Thoracic aorta (tissue), 2 donors: ENCODE data around the gene MRPS34. TPM values are rescaled to one million over a fixed set of nuclear protein-coding genes. Genes with fewer than 3 reads are reported as not detected.

Experiments
- ATAC-seq: fragments of 150-250 bp; one replicate; pipeline ENCODE4 v1.8.0; 2017; ENCODE audit warnings: low read depth; ENCODE audit not compliant: insufficient number of reproducible peaks, low FRiP score
- DNase-seq: peaks from one replicate; pipeline ENCODE4 v3.0.0-alpha.2; 2020; ENCODE audit warnings: low spot score
- H3K27ac ChIP-seq, 2 donors: fragments of 200-600 bp; sonication (generic); 1 replicate in 1 of 2; 2 replicates in 1 of 2; pipeline ENCODE4 v1.5.1; 2016; ENCODE audit warnings: mild to moderate bottlenecking in 2 of 2, moderate library complexity in 2 of 2
- H3K27me3 ChIP-seq: fragments of 200-600 bp; sonication (generic); replicated peaks from 2 replicates; pipeline ENCODE4 v1.6.0; 2016; ENCODE audit warnings: mild to moderate bottlenecking; ENCODE audit not compliant: insufficient read depth
- H3K36me3 ChIP-seq: fragments of 200-600 bp; sonication (generic); one replicate; pipeline ENCODE4 v1.5.1; 2016
- H3K4me1 ChIP-seq, 2 donors: fragments of 200-600 bp; sonication (generic); 1 replicate in 1 of 2; 2 replicates in 1 of 2; pipeline versions ENCODE4 v1.5.1 to v1.6.0; 2016; ENCODE audit warnings: low read depth in 2 of 2, mild to moderate bottlenecking in 1 of 2; ENCODE audit not compliant: control insufficient read depth in 1 of 2
- H3K4me3 ChIP-seq: fragments of 200-600 bp; sonication (generic); 2 replicates; pipeline ENCODE4 v1.5.1; 2016; ENCODE audit warnings: mild to moderate bottlenecking
- H3K9me3 ChIP-seq: fragments of 200-600 bp; sonication (generic); 2 replicates; pipeline ENCODE4 v1.5.1; 2016
- total RNA-seq, 2 donors: library from RNA; depleted of rRNA; stranded (reverse); fragments of >200 nt; gene quantifications; one replicate each; pipeline versions ENCODE4 v1.1.0 to v1.2.3, GENCODE V29; 2016
- TF ChIP-seq, protein P1 (sequence below): fragments of 200-600 bp; sonication (generic); IDR thresholded peaks from one replicate; pipeline ENCODE4 v1.5.1; 2019; ENCODE audit warnings: antibody characterized with exemption

MRPS34 gene
- total RNA-seq, 2 donors from 2014 or later = 36.9 to 48.3 TPM

DNA sequence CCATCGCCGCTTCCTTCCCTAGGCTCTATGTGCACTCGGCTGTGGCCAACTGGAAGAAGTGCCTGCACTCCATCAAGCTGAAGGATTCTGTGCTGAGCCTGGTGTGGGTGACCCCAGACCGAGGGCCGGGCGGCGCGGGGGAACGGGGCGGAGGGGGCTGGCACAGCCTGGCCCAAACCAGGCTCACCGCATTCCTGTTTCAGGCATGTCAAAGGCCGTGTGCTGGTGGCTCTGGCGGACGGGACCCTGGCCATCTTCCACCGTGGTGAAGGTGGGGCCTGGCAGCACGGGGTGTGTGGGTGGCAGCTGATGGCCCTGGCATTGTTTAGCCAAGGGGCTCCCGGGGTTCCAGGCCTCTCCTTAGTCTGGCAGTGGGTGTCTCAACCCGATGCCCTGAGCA is 6.2 kb downstream of the MRPS34 start:
- Histone ChIP-seq H3K27me3 (no peaks in the 10 kb centered on the region), H3K27ac (no peak overlapping the region), H3K9me3 (no peaks in the 10 kb centered on the region), H3K36me3 (peaks cover 53% of the 10 kb centered on the region), H3K4me1 (peaks cover 0 to 18% of the 10 kb centered on the region in 2 donors), H3K4me3 (no peak overlapping the region)
- DNase-seq (no peak), ATAC-seq (no peak)
- TF ChIP-seq, protein P1, sequence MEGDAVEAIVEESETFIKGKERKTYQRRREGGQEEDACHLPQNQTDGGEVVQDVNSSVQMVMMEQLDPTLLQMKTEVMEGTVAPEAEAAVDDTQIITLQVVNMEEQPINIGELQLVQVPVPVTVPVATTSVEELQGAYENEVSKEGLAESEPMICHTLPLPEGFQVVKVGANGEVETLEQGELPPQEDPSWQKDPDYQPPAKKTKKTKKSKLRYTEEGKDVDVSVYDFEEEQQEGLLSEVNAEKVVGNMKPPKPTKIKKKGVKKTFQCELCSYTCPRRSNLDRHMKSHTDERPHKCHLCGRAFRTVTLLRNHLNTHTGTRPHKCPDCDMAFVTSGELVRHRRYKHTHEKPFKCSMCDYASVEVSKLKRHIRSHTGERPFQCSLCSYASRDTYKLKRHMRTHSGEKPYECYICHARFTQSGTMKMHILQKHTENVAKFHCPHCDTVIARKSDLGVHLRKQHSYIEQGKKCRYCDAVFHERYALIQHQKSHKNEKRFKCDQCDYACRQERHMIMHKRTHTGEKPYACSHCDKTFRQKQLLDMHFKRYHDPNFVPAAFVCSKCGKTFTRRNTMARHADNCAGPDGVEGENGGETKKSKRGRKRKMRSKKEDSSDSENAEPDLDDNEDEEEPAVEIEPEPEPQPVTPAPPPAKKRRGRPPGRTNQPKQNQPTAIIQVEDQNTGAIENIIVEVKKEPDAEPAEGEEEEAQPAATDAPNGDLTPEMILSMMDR = no peak

DNA sequence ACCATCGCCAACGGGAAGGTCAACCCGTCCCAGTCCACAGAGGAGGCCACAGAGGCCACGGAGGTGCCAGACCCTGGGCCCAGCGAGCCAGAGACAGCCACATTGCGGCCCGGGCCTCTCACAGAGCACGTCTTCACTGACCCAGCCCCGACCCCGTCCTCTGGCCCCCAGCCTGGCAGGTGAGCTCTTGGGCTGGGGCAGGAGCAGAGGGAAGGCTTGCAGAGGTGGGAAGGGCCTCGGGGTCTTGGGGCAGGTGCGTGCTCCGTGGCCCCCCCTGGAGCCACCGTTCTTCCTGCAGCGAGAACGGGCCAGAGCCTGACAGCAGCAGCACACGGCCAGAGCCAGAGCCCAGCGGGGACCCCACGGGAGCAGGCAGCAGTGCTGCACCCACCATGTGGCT is 6.7 kb downstream of the MRPS34 start:
- ATAC-seq = no peak
- no peak overlapping the region for H3K4me3 ChIP-seq
- TF ChIP-seq, protein P1 = no peak
- H3K36me3 ChIP-seq = peaks cover 54% of the 10 kb centered on the region
- no peaks in the 10 kb centered on the region for H3K9me3 ChIP-seq
- no peak overlapping the region for H3K27ac ChIP-seq
- no peak for DNase-seq
- H3K4me1 ChIP-seq = peaks cover 0 to 18% of the 10 kb centered on the region in 2 donors
- no peaks in the 10 kb centered on the region for H3K27me3 ChIP-seq

DNA sequence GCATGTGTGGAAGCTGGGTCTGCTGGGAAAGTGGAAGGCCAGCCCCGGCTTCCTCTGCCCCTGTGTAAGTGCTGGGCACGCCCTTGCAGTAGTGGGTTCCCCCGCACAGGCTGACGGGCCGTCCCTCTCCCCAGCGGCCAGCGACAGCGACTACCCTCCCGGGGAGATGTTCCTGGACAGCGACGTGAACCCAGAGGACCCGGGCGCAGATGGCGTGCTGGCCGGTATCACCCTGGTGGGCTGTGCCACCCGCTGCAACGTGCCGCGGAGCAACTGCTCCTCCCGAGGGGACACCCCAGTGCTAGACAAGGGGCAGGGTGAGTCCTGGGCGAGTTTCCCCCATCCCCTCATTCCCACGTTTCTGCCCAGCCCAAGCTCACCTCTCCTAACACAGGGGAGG is 7.1 kb downstream of the MRPS34 start:
- ATAC-seq (no peak), DNase-seq (no peak)
- Histone ChIP-seq H3K4me3 (no peak overlapping the region), H3K27ac (no peak overlapping the region), H3K4me1 (peaks cover 0 to 18% of the 10 kb centered on the region in 2 donors), H3K9me3 (no peaks in the 10 kb centered on the region), H3K27me3 (no peaks in the 10 kb centered on the region), H3K36me3 (peaks cover 58% of the 10 kb centered on the region)
- TF ChIP-seq, protein P1 = no peak

DNA sequence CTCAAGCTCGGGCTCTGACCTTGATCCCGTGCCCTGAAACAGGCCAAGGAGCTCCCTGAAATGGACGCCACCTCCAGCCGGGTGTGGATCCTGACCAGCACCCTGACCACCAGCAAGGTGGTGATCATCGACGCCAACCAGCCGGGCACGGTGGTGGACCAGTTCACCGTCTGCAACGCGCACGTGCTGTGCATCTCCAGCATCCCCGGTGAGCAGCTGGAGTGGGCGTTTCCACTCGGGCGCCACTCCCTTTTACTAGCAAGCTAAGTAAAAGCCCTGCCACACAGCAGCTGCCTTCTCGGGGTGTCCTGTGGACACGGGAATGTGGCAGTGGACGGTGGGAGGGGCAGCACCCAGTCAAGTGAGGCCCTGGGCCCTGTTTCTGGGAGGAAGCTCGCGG is 8.0 kb downstream of the MRPS34 start:
- DNase-seq (no peak), ATAC-seq (no peak)
- Histone ChIP-seq H3K36me3 (peaks cover 66% of the 10 kb centered on the region), H3K4me1 (peaks cover 0 to 10% of the 10 kb centered on the region in 2 donors), H3K27me3 (no peaks in the 10 kb centered on the region), H3K27ac (no peak overlapping the region), H3K4me3 (no peak overlapping the region), H3K9me3 (no peaks in the 10 kb centered on the region)
- TF ChIP-seq, protein P1 = no peak

DNA sequence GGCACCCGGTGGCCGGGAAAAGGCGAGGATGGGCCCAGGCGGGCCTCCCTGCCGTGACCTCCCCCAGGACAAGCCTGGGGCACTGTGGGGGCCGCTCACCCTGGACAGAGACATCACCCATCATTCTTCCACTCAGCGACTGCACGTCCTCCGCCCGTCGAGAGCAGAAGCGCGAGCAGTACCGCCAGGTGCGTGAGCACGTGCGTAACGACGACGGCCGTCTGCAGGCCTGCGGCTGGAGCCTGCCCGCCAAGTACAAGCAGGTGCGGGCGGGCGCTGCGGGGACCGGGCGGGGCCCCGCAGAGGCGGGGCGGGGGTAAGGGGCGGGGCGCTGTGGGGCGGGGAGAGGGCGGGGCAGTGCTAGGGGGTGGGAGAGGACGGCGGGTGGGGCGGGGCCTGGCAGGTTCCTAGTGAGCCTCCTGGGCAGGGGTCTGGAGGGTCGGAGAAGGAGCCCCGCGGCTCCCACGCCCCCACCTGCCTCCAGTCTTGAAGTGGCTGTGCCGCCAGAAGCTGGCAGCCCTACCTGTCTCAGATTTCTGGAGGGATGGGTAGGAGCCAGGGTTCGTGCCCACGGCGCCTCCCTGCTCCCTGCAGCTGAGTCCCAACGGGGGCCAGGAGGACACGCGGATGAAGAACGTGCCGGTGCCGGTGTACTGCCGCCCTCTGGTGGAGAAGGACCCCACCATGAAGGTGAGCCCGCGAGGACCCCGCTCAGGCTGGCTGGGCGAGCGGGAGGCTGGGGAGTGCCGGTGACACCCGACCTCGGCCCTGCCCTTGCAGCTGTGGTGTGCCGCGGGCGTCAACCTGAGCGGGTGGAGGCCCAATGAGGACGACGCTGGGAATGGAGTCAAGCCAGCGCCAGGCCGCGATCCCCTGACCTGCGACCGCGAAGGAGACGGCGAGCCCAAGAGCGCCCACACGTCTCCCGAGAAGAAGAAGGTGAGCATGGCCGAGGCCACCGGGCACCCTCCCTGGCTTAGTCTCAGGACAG is 9.1 kb downstream of the MRPS34 start:
- Histone ChIP-seq H3K4me3 (no peak overlapping the region), H3K36me3 (peaks cover 69% of the 10 kb centered on the region), H3K4me1 (no peaks in the 10 kb centered on the region), H3K27me3 (no peaks in the 10 kb centered on the region), H3K27ac (no peak overlapping the region), H3K9me3 (no peaks in the 10 kb centered on the region)
- no peak for ATAC-seq
- DNase-seq = no peak
- TF ChIP-seq, protein P1 = no peak
